ENCODE results near the gene COL21A1. TPM values are rescaled to one million over a fixed set of nuclear protein-coding genes. Genes with fewer than 3 reads are reported as not detected.

COL21A1 gene
- total RNA-seq, 3 donors from 2014 or later (not counting 1 experiment from before 2014, with no cell fraction given), result not detected

DNA sequence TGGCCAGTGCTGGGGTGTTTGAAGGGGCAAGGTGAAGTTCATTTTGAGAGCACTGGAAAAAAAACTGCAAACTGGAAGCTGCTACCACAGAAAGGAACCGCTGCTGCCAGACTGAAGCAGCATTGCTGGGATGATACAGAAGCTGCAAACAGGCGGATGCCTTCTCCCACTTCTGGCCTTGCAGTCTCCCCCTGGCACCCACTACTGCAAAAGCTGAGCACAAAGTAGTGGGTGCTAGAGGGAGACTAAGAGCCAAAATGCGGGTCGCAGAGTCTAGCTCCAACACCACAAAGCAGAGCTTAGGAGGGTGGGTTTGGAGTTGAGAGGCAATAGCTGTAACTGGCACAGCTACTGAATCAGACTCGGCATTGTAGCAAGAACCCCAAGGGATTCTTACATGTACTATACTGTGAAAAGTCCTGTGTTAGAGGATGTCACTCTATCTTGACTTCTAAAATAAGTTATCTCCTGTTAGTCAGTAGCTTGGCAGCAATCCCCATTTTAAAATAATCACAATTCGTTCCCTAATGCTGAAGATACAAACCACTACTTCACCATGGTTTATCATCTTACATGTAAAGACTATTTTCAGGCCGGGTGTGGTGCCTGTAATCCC is 44.0 kb upstream of the COL21A1 start:
- H3K4me3 ChIP-seq (ENCODE audit: low read length), result no peak overlapping the region
- no peak overlapping the region for H3K27ac ChIP-seq (ENCODE audit: low read length)
- H3K4me1 ChIP-seq (ENCODE audit: control insufficient read depth, insufficient read depth, low read length), result no peaks in the 10 kb centered on the region
- Mint-ChIP-seq H3K9me3 (peaks cover 3% of the 10 kb centered on the region in 2 donors), H3K36me3 (no peaks in the 10 kb centered on the region), H3K27ac (no peak overlapping the region), H3K4me3 (no peak overlapping the region), H3K27me3 (ENCODE audit: low read depth in 2 of 2) (no peaks in the 10 kb centered on the region), H3K4me1 (no peaks in the 10 kb centered on the region)
- H3K9me3 ChIP-seq (ENCODE audit: control insufficient read depth, insufficient read depth, low read length), result no peaks in the 10 kb centered on the region
- TF ChIP-seq CTCF (IDR thresholded peaks at IDR 0.05), result no peak
- no peaks in the 10 kb centered on the region for H3K27me3 ChIP-seq (ENCODE audit: control insufficient read depth, insufficient read depth, low read length)
- H3K36me3 ChIP-seq (ENCODE audit: control insufficient read depth, insufficient read depth, low read length), result no peaks in the 10 kb centered on the region
- intact Hi-C loops (cut with micrococcal nuclease), result no loop called here
- DNase-seq, result no peak
- ATAC-seq, result no peak
- 85% methylated on average over 7 of the region's 7 CpGs for WGBS (ENCODE audit: insufficient coverage)

DNA sequence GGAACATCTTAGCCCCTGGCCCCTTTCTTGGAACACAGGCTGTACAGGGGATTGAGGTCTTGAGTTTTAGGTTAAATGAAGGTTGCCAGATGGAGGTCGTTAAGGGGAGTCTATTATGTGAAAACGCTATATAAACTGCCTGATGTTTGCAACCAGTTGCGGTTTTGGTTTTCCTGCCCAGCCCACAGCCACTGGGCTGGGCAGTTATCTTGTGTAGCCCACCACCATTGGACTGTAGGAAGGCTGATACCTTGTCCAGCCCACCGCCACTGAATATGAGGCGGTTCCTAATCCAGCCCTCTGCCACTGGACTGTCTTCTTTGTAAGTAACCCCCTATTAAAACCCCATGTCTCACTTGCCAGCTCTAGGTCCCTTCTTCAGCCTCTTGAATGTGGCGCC is 42.3 kb upstream of the COL21A1 start:
- Histone ChIP-seq H3K4me3 (ENCODE audit: low read length) (no peak overlapping the region), H3K4me1 (ENCODE audit: control insufficient read depth, insufficient read depth, low read length) (no peaks in the 10 kb centered on the region), H3K36me3 (ENCODE audit: control insufficient read depth, insufficient read depth, low read length) (no peaks in the 10 kb centered on the region), H3K9me3 (ENCODE audit: control insufficient read depth, insufficient read depth, low read length) (no peaks in the 10 kb centered on the region), H3K27me3 (ENCODE audit: control insufficient read depth, insufficient read depth, low read length) (no peaks in the 10 kb centered on the region), H3K27ac (ENCODE audit: low read length) (no peak overlapping the region)
- WGBS (ENCODE audit: insufficient coverage), result 53% methylated on average over 6 of the region's 6 CpGs
- no peak for TF ChIP-seq CTCF (IDR thresholded peaks at IDR 0.05)
- Mint-ChIP-seq H3K9me3 (peaks cover 5 to 7% of the 10 kb centered on the region in 2 donors), H3K4me1 (no peaks in the 10 kb centered on the region), H3K27me3 (ENCODE audit: low read depth in 2 of 2) (no peaks in the 10 kb centered on the region), H3K4me3 (no peak overlapping the region), H3K27ac (no peak overlapping the region), H3K36me3 (no peaks in the 10 kb centered on the region)
- intact Hi-C loops (cut with micrococcal nuclease), result no loop called here
- DNase-seq (no peak), ATAC-seq (no peak)

DNA sequence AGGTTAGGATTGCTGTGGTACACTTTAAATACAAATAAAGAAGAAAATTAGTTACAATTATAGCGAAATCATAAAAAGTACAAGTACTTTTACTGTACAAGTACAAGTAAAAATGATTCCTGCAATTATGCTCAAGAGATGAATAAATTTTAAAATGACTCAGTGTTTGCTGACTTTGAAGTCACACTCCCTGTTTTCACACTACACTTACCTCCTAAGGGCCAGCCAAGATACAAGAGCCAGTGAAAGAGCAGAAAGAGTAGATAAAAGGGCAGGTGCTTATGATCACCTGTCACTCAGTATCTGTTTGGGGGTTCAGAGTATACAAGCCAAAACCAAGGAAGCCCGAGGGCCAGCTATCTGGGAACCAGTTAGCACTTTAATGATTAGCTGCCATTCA is 41.0 kb upstream of the COL21A1 start:
- H3K27ac ChIP-seq (ENCODE audit: low read length), result no peak overlapping the region
- peaks cover 8 to 9% of the 10 kb centered on the region in 2 donors for H3K9me3 Mint-ChIP-seq
- 81% methylated on average over 1 of the region's 2 CpGs for WGBS (ENCODE audit: insufficient coverage)
- no peaks in the 10 kb centered on the region for H3K4me1 Mint-ChIP-seq
- no peaks in the 10 kb centered on the region for H3K36me3 Mint-ChIP-seq
- no peak for TF ChIP-seq CTCF (IDR thresholded peaks at IDR 0.05)
- no peak overlapping the region for H3K4me3 Mint-ChIP-seq
- no peak overlapping the region for H3K4me3 ChIP-seq (ENCODE audit: low read length)
- no peaks in the 10 kb centered on the region for H3K9me3 ChIP-seq (ENCODE audit: control insufficient read depth, insufficient read depth, low read length)
- ATAC-seq (no peak), DNase-seq (no peak)
- no peaks in the 10 kb centered on the region for H3K36me3 ChIP-seq (ENCODE audit: control insufficient read depth, insufficient read depth, low read length)
- intact Hi-C loops (cut with micrococcal nuclease), result no loop called here
- H3K27ac Mint-ChIP-seq, result no peak overlapping the region
- H3K4me1 ChIP-seq (ENCODE audit: control insufficient read depth, insufficient read depth, low read length), result no peaks in the 10 kb centered on the region
- no peaks in the 10 kb centered on the region for H3K27me3 Mint-ChIP-seq (ENCODE audit: low read depth in 2 of 2)
- no peaks in the 10 kb centered on the region for H3K27me3 ChIP-seq (ENCODE audit: control insufficient read depth, insufficient read depth, low read length)

DNA sequence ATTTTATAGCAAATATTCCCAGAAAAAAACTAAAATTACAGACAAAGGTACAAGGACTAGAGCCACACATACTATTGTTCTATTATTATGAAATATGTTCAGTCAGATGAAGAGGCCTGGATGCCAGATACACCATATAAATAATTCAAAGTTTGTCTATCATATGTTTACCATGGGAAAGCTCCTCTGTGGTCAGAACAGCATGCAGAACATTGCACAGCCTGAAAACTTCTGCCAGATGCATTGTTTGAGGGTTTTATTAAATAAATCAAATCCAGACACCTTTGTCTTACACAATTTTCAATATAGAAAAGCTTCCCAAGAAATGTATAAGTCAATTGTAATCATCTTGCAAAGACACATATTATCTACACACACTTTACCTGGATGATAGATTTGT is 35.0 kb upstream of the COL21A1 start:
- Histone ChIP-seq H3K27me3 (ENCODE audit: control insufficient read depth, insufficient read depth, low read length) (no peaks in the 10 kb centered on the region), H3K9me3 (ENCODE audit: control insufficient read depth, insufficient read depth, low read length) (no peaks in the 10 kb centered on the region), H3K4me3 (ENCODE audit: low read length) (no peak overlapping the region), H3K27ac (ENCODE audit: low read length) (no peak overlapping the region), H3K4me1 (ENCODE audit: control insufficient read depth, insufficient read depth, low read length) (no peaks in the 10 kb centered on the region), H3K36me3 (ENCODE audit: control insufficient read depth, insufficient read depth, low read length) (no peaks in the 10 kb centered on the region)
- ATAC-seq (no peak), DNase-seq (no peak)
- Mint-ChIP-seq H3K4me3 (no peak overlapping the region), H3K4me1 (no peaks in the 10 kb centered on the region), H3K36me3 (no peaks in the 10 kb centered on the region), H3K27me3 (ENCODE audit: low read depth in 2 of 2) (no peaks in the 10 kb centered on the region), H3K9me3 (peaks cover 9 to 10% of the 10 kb centered on the region in 2 donors), H3K27ac (no peak overlapping the region)
- intact Hi-C loops (cut with micrococcal nuclease), result no loop called here
- no peak for TF ChIP-seq CTCF (IDR thresholded peaks at IDR 0.05)

All from natural killer cell (primary cell).